HEK293 (cell line): ENCODE measurements around the gene CBFB.

Experiments used
- HIC1 ChIP-seq: fragments of 450-650 bp; formaldehyde crosslinking; IDR thresholded peaks from 2 replicates; pipeline ENCODE4 v1.5.1; 2016; ENCODE audit warnings: missing biosample characterization, missing genetic modification characterization
- PRDM2 ChIP-seq: fragments of 450-650 bp; formaldehyde crosslinking; IDR thresholded peaks from 2 replicates; pipeline ENCODE4 v1.5.1; 2016; ENCODE audit warnings: missing biosample characterization, missing genetic modification characterization, borderline replicate concordance
- ZNF274 ChIP-seq, 2 experiments: fragments of 200-500 bp in 1 of 2; fragments of 450-650 bp in 1 of 2; sonication (Bioruptor generic) in 1 of 2; formaldehyde crosslinking in 1 of 2; IDR thresholded peaks; 2 replicates each; pipeline versions ENCODE4 v1.5.1 to v1.6.1; 2014 to 2016; ENCODE audit warnings: borderline replicate concordance in 1 of 2, inconsistent platforms in 1 of 2, low read length in 1 of 2, missing biosample characterization in 1 of 2, missing genetic modification characterization in 1 of 2
- TF ChIP-seq, protein P1 (sequence below): fragments of 450-650 bp; formaldehyde crosslinking; IDR thresholded peaks from 2 replicates; pipeline ENCODE4 v1.5.1; 2016; ENCODE audit warnings: missing biosample characterization, missing genetic modification characterization, low read depth

- TF ChIP-seq HIC1 (tag by site-specific recombination) = no peak
- TF ChIP-seq ZNF274 (IDR thresholded peaks at IDR 0.05; ENCODE audit: low read length) = no peak
- no peak for TF ChIP-seq ZNF274 (tag by site-specific recombination; IDR thresholded peaks at IDR 0.05; ENCODE audit: borderline replicate concordance)
- TF ChIP-seq, protein P1, sequence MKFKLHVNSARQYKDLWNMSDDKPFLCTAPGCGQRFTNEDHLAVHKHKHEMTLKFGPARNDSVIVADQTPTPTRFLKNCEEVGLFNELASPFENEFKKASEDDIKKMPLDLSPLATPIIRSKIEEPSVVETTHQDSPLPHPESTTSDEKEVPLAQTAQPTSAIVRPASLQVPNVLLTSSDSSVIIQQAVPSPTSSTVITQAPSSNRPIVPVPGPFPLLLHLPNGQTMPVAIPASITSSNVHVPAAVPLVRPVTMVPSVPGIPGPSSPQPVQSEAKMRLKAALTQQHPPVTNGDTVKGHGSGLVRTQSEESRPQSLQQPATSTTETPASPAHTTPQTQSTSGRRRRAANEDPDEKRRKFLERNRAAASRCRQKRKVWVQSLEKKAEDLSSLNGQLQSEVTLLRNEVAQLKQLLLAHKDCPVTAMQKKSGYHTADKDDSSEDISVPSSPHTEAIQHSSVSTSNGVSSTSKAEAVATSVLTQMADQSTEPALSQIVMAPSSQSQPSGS (tag by site-specific recombination) = no peak
- TF ChIP-seq PRDM2 = no peak
These were observed 86.7 kb downstream of the CBFB start for GRCh38 chr16:67115639-67116038.
